Gastrocnemius medialis (tissue), 4 donors: ENCODE results near the gene TRIM66.

ENCODE experiments used
- POLR2A ChIP-seq, 2 donors: fragments of 450-650 bp; IDR thresholded peaks; one replicate each; pipeline ENCODE4 v1.6.1; 2017; ENCODE audit warnings: antibody characterized with exemption in 2 of 2, mild to moderate bottlenecking in 2 of 2, moderate library complexity in 2 of 2
- TF ChIP-seq, protein P1 (sequence below), 5 experiments: fragments of 450-650 bp in 3 of 5; fragments of 200-600 bp in 2 of 5; sonication (generic) in 2 of 5; IDR thresholded peaks in 4 of 5; conservative IDR thresholded peaks in 1 of 5; 1 replicate in 4 of 5; 2 replicates in 1 of 5; pipeline ENCODE4 v1.5.1; 2016 to 2019; ENCODE audit warnings: antibody characterized with exemption in 5 of 5, mild to moderate bottlenecking in 3 of 5, moderate library complexity in 3 of 5

- TF ChIP-seq, protein P1, sequence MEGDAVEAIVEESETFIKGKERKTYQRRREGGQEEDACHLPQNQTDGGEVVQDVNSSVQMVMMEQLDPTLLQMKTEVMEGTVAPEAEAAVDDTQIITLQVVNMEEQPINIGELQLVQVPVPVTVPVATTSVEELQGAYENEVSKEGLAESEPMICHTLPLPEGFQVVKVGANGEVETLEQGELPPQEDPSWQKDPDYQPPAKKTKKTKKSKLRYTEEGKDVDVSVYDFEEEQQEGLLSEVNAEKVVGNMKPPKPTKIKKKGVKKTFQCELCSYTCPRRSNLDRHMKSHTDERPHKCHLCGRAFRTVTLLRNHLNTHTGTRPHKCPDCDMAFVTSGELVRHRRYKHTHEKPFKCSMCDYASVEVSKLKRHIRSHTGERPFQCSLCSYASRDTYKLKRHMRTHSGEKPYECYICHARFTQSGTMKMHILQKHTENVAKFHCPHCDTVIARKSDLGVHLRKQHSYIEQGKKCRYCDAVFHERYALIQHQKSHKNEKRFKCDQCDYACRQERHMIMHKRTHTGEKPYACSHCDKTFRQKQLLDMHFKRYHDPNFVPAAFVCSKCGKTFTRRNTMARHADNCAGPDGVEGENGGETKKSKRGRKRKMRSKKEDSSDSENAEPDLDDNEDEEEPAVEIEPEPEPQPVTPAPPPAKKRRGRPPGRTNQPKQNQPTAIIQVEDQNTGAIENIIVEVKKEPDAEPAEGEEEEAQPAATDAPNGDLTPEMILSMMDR (IDR thresholded peaks at IDR 0.05 in 4 of 5, conservative IDR thresholded peaks at IDR 0.05 in 1 of 5): no peak
- no peak for TF ChIP-seq POLR2A (IDR thresholded peaks at IDR 0.05)
Measured at GRCh38 chr11:8586184-8586583, 96.3 kb downstream of the TRIM66 start.
